ENCODE measurements around the gene WFDC2.

DNA sequence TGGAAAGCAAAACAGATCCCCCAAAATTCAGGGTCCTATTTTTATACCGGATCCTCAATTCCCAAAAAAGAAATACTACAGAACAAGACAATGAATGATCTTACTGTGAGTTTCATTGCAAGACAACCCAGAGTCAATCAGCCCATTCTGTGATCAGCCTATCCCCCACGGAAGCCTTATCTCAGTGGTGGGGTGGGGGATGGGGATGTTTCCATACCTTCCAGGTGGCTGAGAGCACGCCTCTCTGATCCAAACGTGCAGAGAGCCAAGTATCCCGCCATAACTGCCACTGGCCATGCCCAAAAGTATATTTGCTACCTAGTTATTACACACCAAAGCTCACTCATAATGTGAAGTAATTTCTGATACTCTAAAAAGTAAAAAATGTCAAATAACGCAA, 15.1 kb downstream of the WFDC2 start:
- TF ChIP-seq, protein P1, sequence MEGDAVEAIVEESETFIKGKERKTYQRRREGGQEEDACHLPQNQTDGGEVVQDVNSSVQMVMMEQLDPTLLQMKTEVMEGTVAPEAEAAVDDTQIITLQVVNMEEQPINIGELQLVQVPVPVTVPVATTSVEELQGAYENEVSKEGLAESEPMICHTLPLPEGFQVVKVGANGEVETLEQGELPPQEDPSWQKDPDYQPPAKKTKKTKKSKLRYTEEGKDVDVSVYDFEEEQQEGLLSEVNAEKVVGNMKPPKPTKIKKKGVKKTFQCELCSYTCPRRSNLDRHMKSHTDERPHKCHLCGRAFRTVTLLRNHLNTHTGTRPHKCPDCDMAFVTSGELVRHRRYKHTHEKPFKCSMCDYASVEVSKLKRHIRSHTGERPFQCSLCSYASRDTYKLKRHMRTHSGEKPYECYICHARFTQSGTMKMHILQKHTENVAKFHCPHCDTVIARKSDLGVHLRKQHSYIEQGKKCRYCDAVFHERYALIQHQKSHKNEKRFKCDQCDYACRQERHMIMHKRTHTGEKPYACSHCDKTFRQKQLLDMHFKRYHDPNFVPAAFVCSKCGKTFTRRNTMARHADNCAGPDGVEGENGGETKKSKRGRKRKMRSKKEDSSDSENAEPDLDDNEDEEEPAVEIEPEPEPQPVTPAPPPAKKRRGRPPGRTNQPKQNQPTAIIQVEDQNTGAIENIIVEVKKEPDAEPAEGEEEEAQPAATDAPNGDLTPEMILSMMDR (IDR thresholded peaks at IDR 0.05; ENCODE audit: low read depth, low read length, poor library complexity, severe bottlenecking), result no peak
- TF ChIP-seq EZH2phosphoT487 (IDR thresholded peaks at IDR 0.05; ENCODE audit: borderline replicate concordance, low read length), result no peak
